Uterus (tissue), 2 donors: ENCODE measurements around the gene CAPZB.

Experiments used
- CTCF ChIP-seq, 4 experiments: fragments of 200-600 bp in 2 of 4; fragments of 450-650 bp in 2 of 4; sonication (generic) in 2 of 4; IDR thresholded peaks; one replicate each; pipeline ENCODE4 v1.5.1; 2016 to 2019; ENCODE audit warnings: antibody characterized with exemption in 4 of 4, mild to moderate bottlenecking in 2 of 4, moderate library complexity in 1 of 4
- POLR2A ChIP-seq, 2 donors: fragments of 450-650 bp; IDR thresholded peaks; one replicate each; pipeline ENCODE4 v1.6.1; 2016; ENCODE audit warnings: antibody characterized with exemption in 2 of 2, mild to moderate bottlenecking in 1 of 2, moderate library complexity in 1 of 2

GRCh38 chr1:19311931-19312781 lies 173.2 kb downstream of the CAPZB start, which contains the start of the genes AKR7A2 and SLC66A1:
- TF ChIP-seq CTCF (IDR thresholded peaks at IDR 0.05) (peak in 1 of 4 experiments; percentile 37), POLR2A (IDR thresholded peaks at IDR 0.05) (peak; percentile 86 to 87)
